ENCODE measurements around the gene DAAM2. TPM values are rescaled to one million over a fixed set of nuclear protein-coding genes. Genes with fewer than 3 reads are reported as not detected.

Gene DAAM2
- total RNA-seq, 1 donor from 2014 or later, result 0.59 TPM

- no peaks in the 10 kb centered on the region for H3K4me1 Mint-ChIP-seq (ENCODE audit: low read depth, unreplicated experiment)
- H3K4me3 Mint-ChIP-seq (ENCODE audit: unreplicated experiment), result no peak overlapping the region
- TF ChIP-seq, protein P1, sequence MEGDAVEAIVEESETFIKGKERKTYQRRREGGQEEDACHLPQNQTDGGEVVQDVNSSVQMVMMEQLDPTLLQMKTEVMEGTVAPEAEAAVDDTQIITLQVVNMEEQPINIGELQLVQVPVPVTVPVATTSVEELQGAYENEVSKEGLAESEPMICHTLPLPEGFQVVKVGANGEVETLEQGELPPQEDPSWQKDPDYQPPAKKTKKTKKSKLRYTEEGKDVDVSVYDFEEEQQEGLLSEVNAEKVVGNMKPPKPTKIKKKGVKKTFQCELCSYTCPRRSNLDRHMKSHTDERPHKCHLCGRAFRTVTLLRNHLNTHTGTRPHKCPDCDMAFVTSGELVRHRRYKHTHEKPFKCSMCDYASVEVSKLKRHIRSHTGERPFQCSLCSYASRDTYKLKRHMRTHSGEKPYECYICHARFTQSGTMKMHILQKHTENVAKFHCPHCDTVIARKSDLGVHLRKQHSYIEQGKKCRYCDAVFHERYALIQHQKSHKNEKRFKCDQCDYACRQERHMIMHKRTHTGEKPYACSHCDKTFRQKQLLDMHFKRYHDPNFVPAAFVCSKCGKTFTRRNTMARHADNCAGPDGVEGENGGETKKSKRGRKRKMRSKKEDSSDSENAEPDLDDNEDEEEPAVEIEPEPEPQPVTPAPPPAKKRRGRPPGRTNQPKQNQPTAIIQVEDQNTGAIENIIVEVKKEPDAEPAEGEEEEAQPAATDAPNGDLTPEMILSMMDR (IDR thresholded peaks at IDR 0.05; ENCODE audit: partially characterized antibody, unreplicated experiment), result no peak
- H3K9me3 Mint-ChIP-seq (ENCODE audit: unreplicated experiment), result no peaks in the 10 kb centered on the region
- no peak for DNase-seq
- H3K27ac Mint-ChIP-seq (ENCODE audit: unreplicated experiment), result no peak overlapping the region
- H3K27me3 Mint-ChIP-seq (ENCODE audit: unreplicated experiment), result no peaks in the 10 kb centered on the region
- no peaks in the 10 kb centered on the region for H3K36me3 Mint-ChIP-seq (ENCODE audit: unreplicated experiment)
These were observed 9.5 kb downstream of the DAAM2 start for GRCh38 chr6:39801456-39802251.

- Mint-ChIP-seq H3K4me1 (ENCODE audit: low read depth, unreplicated experiment) (no peaks in the 10 kb centered on the region), H3K27me3 (ENCODE audit: unreplicated experiment) (peaks cover 1% of the 10 kb centered on the region), H3K9me3 (ENCODE audit: unreplicated experiment) (no peaks in the 10 kb centered on the region), H3K36me3 (ENCODE audit: unreplicated experiment) (no peaks in the 10 kb centered on the region), H3K4me3 (ENCODE audit: unreplicated experiment) (no peak overlapping the region), H3K27ac (ENCODE audit: unreplicated experiment) (no peak overlapping the region)
- TF ChIP-seq, protein P1 (IDR thresholded peaks at IDR 0.05; ENCODE audit: partially characterized antibody, unreplicated experiment), result no peak
- no peak for DNase-seq
These were observed 11.7 kb downstream of the DAAM2 start for GRCh38 chr6:39803872-39804271.

GRCh38 chr6:39804466-39805065 lies 12.4 kb downstream of the DAAM2 start:
- H3K27me3 Mint-ChIP-seq (ENCODE audit: unreplicated experiment), result peaks cover 1% of the 10 kb centered on the region
- no peaks in the 10 kb centered on the region for H3K9me3 Mint-ChIP-seq (ENCODE audit: unreplicated experiment)
- no peak overlapping the region for H3K27ac Mint-ChIP-seq (ENCODE audit: unreplicated experiment)
- no peaks in the 10 kb centered on the region for H3K36me3 Mint-ChIP-seq (ENCODE audit: unreplicated experiment)
- TF ChIP-seq, protein P1 (IDR thresholded peaks at IDR 0.05; ENCODE audit: partially characterized antibody, unreplicated experiment), result no peak
- DNase-seq, result no peak
- H3K4me3 Mint-ChIP-seq (ENCODE audit: unreplicated experiment), result no peak overlapping the region
- no peaks in the 10 kb centered on the region for H3K4me1 Mint-ChIP-seq (ENCODE audit: low read depth, unreplicated experiment)

- Mint-ChIP-seq H3K36me3 (ENCODE audit: unreplicated experiment) (no peaks in the 10 kb centered on the region), H3K27ac (ENCODE audit: unreplicated experiment) (no peak overlapping the region), H3K27me3 (ENCODE audit: unreplicated experiment) (peaks cover 1% of the 10 kb centered on the region), H3K4me1 (ENCODE audit: low read depth, unreplicated experiment) (no peaks in the 10 kb centered on the region), H3K4me3 (ENCODE audit: unreplicated experiment) (no peak overlapping the region), H3K9me3 (ENCODE audit: unreplicated experiment) (no peaks in the 10 kb centered on the region)
- TF ChIP-seq, protein P1 (IDR thresholded peaks at IDR 0.05; ENCODE audit: partially characterized antibody, unreplicated experiment), result no peak
- DNase-seq, result no peak
These were observed 14.1 kb downstream of the DAAM2 start for GRCh38 chr6:39806278-39806677.

DNA sequence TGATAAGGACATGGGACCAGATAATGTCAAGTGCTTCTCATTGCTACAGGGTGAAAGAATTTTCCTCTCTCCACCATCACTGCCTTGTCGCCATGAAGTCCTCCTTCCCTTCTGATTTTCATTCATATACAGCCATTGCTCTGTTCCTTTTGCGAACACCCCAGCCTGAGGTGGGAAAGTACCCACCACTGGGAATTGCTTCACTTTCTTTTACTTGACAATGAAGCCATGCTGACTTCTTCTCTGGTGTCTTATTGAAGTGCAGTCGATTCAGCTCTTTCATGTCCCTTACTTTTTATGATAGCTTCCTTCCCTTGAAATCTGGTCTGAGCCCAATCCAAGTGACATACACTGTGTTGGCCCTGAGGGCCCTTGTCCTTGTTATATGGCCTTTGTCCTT lies 16.2 kb downstream of the DAAM2 start:
- Mint-ChIP-seq H3K36me3 (ENCODE audit: unreplicated experiment) (no peaks in the 10 kb centered on the region), H3K27ac (ENCODE audit: unreplicated experiment) (no peak overlapping the region), H3K9me3 (ENCODE audit: unreplicated experiment) (no peaks in the 10 kb centered on the region), H3K4me1 (ENCODE audit: low read depth, unreplicated experiment) (no peaks in the 10 kb centered on the region), H3K4me3 (ENCODE audit: unreplicated experiment) (no peak overlapping the region), H3K27me3 (ENCODE audit: unreplicated experiment) (peaks cover 1% of the 10 kb centered on the region)
- TF ChIP-seq, protein P1 (IDR thresholded peaks at IDR 0.05; ENCODE audit: partially characterized antibody, unreplicated experiment), result no peak
- no peak for DNase-seq

All from glutamatergic neuron (in vitro differentiated cells).